ENCODE data around the gene SEPTIN14.
"Not testable (repeated sequence)": the region's sequence is repeated elsewhere in the genome, so short reads cannot be mapped to it uniquely, and the experiment has no call there.

Gene SEPTIN14

GRCh38 chr7:55827577-55827976, 35.0 kb downstream of the SEPTIN14 start:
- TF ChIP-seq CTCF (IDR thresholded peaks at IDR 0.05), result no peak
- DNase-seq (ENCODE audit: low spot score), result no peak
- Histone ChIP-seq H3K4me3 (no peak overlapping the region), H3K27ac (no peak overlapping the region)

- TF ChIP-seq CTCF (IDR thresholded peaks at IDR 0.05), result no peak
- no peak for DNase-seq (ENCODE audit: low spot score)
- Histone ChIP-seq H3K27ac (no peak overlapping the region), H3K4me3 (no peak overlapping the region)
Observed at GRCh38 chr7:55818686-55819085, 43.9 kb downstream of the SEPTIN14 start.

GRCh38 chr7:55797260-55797659, 65.3 kb downstream of the SEPTIN14 start:
- not testable (repeated sequence) for H3K4me3 ChIP-seq; H3K27ac ChIP-seq; DNase-seq (ENCODE audit: low spot score)

GRCh38 chr7:55794527-55794926, 68.0 kb downstream of the SEPTIN14 start:
- H3K4me3 ChIP-seq, result no peak overlapping the region
- no peak overlapping the region for H3K27ac ChIP-seq
- DNase-seq (ENCODE audit: low spot score), result no peak
- no peak for TF ChIP-seq CTCF (IDR thresholded peaks at IDR 0.05)

- Histone ChIP-seq H3K27ac (no peak overlapping the region), H3K4me3 (no peak overlapping the region)
- TF ChIP-seq CTCF (IDR thresholded peaks at IDR 0.05), result no peak
- DNase-seq (ENCODE audit: low spot score), result no peak
Observed at GRCh38 chr7:55792048-55792447, 70.5 kb downstream of the SEPTIN14 start.

- TF ChIP-seq CTCF (IDR thresholded peaks at IDR 0.05), result no peak
- no peak for DNase-seq (ENCODE audit: low spot score)
- no peak overlapping the region for H3K27ac ChIP-seq
- no peak overlapping the region for H3K4me3 ChIP-seq
Observed at GRCh38 chr7:55787796-55788195, 74.8 kb downstream of the SEPTIN14 start.

GRCh38 chr7:55786901-55787300, 75.7 kb downstream of the SEPTIN14 start:
- TF ChIP-seq CTCF (IDR thresholded peaks at IDR 0.05), result no peak
- Histone ChIP-seq H3K27ac (no peak overlapping the region), H3K4me3 (no peak overlapping the region)
- no peak for DNase-seq (ENCODE audit: low spot score)

- H3K4me3 ChIP-seq; DNase-seq (ENCODE audit: low spot score); H3K27ac ChIP-seq: not testable (repeated sequence)
Observed at GRCh38 chr7:55785444-55785843, 77.1 kb downstream of the SEPTIN14 start.

Measured in coronary artery (tissue), 2 donors.